ENCODE results near the gene TNFRSF14.
"Not testable (repeated sequence)": the region's sequence is repeated elsewhere in the genome, so short reads cannot be mapped to it uniquely, and the experiment has no call there.

The TNFRSF14 gene

DNA sequence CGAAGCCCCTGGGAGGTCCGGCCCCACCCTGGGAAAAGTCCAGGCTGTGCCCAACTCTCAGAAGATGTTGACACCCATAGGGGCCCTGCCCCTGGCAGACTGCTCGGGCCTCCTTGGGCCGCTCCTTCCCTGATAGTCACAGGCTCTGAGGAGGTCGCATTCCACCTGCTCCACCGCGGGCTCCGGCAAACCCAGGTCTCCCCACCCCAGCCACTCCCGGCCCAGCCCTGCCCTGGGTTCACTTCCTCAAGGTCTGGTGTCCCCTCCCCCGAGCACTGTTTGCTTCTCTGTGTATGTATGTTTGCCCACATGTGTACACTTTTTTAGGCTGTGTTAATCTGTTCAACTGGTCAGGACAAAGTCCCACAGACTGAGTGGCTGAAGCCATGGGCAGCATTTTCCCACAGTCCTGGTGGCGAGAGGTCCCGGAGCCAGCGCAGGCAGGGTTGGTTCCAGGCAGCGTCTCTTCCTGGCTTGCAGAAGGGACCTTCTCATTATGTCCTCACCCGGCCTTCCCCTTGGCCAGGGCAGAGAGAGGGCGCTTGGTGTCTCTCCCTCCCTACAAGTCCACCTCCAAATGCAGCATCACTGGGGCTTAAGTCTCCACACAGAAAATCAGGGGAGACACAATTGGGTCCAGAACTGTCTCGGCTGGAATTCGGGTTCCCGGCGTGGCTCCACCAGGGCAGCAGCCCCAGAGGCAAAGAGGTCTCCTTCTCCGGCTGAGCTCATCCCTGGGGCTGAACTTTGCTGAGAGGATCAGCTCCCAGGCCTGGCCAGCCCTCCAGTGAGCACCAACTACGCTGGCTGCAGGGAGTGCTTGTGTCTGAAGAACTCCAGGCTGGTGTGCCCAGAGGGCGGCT lies 19.9 kb downstream of the TNFRSF14 start:
- Mint-ChIP-seq H3K27me3 (no peaks in the 10 kb centered on the region), H3K4me3 (peak overlapping the region; percentile 92), H3K27ac (peak overlapping the region; percentile 92), H3K9me3 (peaks cover 15% of the 10 kb centered on the region), H3K36me3 (peaks cover 18% of the 10 kb centered on the region), H3K4me1 (peaks cover 74% of the 10 kb centered on the region)
- no peak for ATAC-seq

DNA sequence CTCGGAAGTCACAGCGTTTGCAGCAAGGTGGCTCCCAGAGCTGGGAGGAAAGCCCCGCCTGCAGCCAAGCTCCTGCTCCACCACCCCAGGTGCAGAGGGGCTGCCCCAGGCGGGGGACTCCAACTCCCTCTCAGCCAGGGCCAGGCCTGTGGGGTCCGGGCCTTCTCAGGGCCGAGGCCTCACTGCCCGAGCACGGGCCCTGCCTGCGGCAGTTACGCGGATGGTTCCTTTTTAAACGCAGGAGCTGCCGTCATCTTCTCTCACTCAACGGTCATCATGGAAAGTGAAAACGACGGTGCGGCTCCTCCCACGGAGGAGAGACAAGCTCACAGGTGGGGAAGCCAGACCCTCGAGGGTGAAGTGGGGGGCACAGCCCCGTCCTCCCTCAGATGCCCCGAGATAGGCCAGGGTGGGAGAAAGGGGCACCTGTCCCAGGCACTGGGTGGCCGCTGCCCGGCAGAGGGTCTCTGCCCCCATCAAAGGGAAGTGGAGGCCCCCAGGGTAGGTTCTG lies 21.4 kb downstream of the TNFRSF14 start:
- ATAC-seq = peak; percentile 68
- Mint-ChIP-seq H3K36me3 (peaks cover 25% of the 10 kb centered on the region), H3K4me1 (peaks cover 90% of the 10 kb centered on the region), H3K9me3 (peaks cover 17% of the 10 kb centered on the region), H3K27ac (peak overlapping the region; percentile 92), H3K4me3 (peak overlapping the region; percentile 92)
- not testable (repeated sequence) for H3K27me3 Mint-ChIP-seq

DNA sequence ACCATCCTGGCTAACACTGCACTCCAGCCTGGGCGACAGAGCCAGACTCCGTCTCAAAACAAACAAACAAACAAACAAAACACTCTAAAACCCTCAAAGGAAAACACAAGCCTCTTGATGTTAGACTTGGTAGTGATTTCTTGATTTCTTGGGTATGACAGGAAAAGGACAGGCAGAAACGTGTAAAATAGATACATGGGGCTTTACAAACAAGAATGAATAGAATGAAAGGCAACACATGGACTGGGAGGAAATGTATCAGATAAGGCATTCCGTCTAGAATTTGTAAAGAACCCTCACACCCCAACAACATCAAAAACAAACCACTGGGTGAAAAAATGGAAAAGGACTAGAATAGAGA lies 22.6 kb downstream of the TNFRSF14 start:
- Mint-ChIP-seq H3K27me3 (no peaks in the 10 kb centered on the region), H3K9me3 (peaks cover 8% of the 10 kb centered on the region), H3K4me3 (peak overlapping the region; percentile 92), H3K36me3 (peaks cover 23% of the 10 kb centered on the region), H3K27ac (peak overlapping the region; percentile 92), H3K4me1 (peaks cover 90% of the 10 kb centered on the region)
- no peak for ATAC-seq

DNA sequence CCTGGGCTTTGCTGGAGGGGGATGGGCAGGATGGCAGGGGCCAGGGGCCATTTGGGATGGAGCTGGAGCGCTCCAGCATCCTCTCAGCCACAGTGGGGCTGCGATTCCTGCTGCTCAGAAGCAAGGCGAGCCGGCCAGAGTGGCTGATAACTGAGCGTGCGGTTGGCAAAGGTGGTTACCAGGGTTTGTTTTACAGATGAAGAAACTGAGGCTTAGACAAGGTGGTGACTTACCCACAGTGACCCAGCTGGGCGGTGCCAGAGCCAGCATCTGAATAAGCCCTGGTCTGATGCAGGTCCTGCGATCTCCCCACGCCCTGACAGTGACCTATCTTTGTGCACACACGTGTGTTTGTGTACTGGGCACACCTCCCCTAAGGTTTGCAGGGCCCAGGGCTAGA lies 24.5 kb downstream of the TNFRSF14 start:
- peaks cover 4% of the 10 kb centered on the region for H3K9me3 Mint-ChIP-seq
- peaks cover 20% of the 10 kb centered on the region for H3K36me3 Mint-ChIP-seq
- no peaks in the 10 kb centered on the region for H3K27me3 Mint-ChIP-seq
- peak overlapping the region; percentile 85 for H3K27ac Mint-ChIP-seq
- peak overlapping the region; percentile 9 for H3K4me3 Mint-ChIP-seq
- peaks cover 97% of the 10 kb centered on the region for H3K4me1 Mint-ChIP-seq
- ATAC-seq = no peak

DNA sequence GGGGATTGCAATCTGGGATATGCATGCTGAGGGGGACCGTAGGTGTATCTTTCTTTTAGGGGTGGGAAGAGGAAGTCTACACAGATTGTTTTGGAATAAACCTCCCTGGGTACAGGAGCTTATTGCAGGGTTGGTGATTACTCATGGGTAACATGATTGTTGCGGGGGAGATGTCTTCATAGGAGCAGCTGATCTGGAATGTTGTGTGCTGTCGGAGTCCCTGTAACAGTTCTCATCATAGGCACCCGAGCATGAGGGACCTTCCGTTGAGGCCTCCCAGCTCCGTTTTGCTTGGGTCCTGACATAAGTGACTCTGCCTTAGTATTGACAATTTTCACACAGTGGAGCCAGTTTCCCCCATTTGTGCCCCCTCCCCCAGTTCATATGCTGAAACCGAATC lies 26.2 kb downstream of the TNFRSF14 start:
- H3K27me3 Mint-ChIP-seq = no peaks in the 10 kb centered on the region
- peaks cover 83% of the 10 kb centered on the region for H3K4me1 Mint-ChIP-seq
- peaks cover 4% of the 10 kb centered on the region for H3K9me3 Mint-ChIP-seq
- H3K27ac Mint-ChIP-seq = peak overlapping the region; percentile 85
- peaks cover 20% of the 10 kb centered on the region for H3K36me3 Mint-ChIP-seq
- no peak overlapping the region for H3K4me3 Mint-ChIP-seq
- no peak for ATAC-seq

DNA sequence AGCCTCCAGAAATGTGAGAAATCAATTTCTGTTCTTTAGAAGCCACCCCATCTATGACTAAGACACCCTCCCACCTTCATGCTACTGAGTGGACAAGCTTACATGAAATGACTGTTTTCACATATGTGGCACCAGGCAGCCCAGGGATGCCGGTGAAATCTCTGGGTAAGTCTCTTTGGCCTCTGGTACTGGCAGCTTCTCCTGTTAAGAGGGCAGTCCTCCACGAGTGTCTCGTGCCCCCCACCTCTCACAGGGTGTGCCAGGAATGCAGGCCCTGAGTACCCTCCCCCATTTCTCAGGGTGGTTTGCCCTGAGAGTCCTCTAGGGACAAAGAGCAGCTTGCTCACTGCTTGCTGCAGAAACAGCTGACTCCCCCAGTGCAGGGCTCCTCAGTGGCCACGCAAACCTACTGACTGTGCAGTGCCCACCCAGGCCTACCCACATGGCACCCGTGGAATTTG lies 27.2 kb downstream of the TNFRSF14 start:
- Mint-ChIP-seq H3K4me1 (peaks cover 78% of the 10 kb centered on the region), H3K27me3 (no peaks in the 10 kb centered on the region), H3K27ac (peak overlapping the region; percentile 85), H3K9me3 (peaks cover 4% of the 10 kb centered on the region), H3K36me3 (peaks cover 20% of the 10 kb centered on the region), H3K4me3 (no peak overlapping the region)
- no peak for ATAC-seq

DNA sequence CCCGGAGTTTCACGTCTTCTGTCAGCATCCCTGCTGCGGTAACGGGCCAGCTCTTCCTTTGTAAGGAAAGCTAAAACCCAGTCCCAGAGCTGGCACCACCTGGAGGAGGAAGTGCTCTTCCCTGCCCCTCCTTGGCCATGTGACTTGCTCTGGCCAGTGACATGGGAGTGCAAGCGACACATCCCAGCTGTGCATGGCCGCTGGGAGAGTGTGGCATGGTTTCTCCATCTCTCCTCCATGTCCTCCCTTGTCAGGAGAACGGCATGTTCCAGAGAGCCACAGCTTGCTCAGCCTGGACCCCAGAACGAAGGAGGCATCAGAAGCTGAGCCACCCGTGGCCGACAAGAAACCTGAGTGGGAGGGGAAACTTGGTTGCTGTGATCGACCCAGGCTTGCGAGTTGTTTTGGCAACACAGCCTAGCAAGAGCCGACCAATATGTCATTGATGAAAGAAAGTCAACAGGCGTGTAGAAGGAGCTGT lies 27.7 kb downstream of the TNFRSF14 start:
- Mint-ChIP-seq H3K9me3 (peaks cover 4% of the 10 kb centered on the region), H3K27ac (peak overlapping the region; percentile 85), H3K4me3 (peak overlapping the region; percentile 90), H3K4me1 (peaks cover 73% of the 10 kb centered on the region), H3K27me3 (no peaks in the 10 kb centered on the region), H3K36me3 (peaks cover 16% of the 10 kb centered on the region)
- no peak for ATAC-seq

DNA sequence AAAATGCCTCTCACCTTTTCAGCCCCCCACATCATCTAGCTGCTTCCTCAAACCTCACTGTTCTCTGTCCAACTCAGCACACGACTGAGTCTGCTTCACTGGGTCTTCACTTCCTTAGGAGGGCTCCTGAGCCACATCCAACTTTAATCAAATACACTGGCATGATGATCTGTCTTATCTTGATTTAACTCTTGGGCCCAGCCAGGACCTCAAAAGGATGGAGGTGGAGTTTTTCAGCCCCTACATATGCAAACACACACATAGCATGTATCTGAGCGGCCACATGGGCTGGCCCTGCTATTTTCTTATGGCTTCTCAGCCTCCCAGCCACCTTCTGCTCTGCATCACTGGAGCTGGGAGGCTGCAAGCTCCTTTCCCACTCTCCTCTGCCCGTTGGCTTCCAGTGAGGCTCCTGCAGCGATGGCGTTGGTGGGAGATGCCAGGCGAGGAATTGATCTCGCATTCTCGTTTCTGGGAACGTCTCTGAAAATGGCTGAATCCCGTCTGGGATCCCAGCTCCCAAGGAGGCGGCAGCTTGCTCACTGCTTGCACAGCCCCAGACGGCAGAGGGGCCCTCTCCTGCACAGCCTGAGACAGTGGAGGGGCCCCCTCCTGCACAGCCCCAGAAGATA lies 28.6 kb downstream of the TNFRSF14 start:
- Mint-ChIP-seq H3K4me1 (peaks cover 64% of the 10 kb centered on the region), H3K27ac (peak overlapping the region; percentile 85), H3K9me3 (peaks cover 4% of the 10 kb centered on the region), H3K36me3 (peaks cover 15% of the 10 kb centered on the region), H3K27me3 (no peaks in the 10 kb centered on the region), H3K4me3 (peak overlapping the region; percentile 90)
- ATAC-seq = no peak

DNA sequence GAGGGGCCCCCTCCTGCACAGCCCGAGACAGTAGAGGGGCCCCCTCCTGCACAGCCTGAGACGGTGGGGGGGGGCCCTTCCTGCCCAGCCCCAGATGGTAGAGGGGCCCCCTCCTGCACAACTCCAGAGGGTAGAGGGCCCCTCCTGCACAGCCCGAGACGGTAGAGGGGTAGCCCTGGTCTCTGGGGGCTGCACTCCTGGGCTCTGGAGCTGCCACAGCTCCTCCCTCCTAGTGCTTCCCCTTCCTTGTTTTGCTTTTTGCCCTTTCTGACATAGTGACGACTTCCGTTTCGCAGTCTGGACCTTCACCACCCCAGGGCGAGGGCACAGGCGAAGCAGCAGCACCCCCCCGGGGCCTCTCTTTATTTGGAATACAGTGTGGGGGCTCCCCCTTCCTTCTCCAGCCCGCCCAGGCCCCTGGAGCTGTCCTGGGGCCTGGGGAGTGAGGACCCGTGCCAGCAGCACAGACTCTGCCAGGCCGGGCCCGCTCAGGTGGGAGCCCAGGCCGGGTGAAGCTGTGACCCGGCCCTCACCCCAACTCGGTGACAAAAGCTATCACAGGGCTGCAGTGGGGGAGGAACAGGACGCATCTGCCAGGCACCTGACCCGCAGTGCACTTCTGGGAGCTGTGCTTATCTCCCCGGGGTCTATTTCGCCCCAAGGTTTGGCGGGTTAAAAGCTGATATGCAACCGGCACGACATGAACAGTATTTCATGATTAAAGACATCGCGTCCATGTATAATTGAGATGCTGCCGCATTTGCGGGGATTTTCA lies 29.3 kb downstream of the TNFRSF14 start:
- H3K9me3 Mint-ChIP-seq = peaks cover 4% of the 10 kb centered on the region
- peak; percentile 79 for ATAC-seq
- H3K27me3 Mint-ChIP-seq = no peaks in the 10 kb centered on the region
- peak overlapping the region; percentile 85 for H3K27ac Mint-ChIP-seq
- peaks cover 58% of the 10 kb centered on the region for H3K4me1 Mint-ChIP-seq
- H3K4me3 Mint-ChIP-seq = peak overlapping the region; percentile 90
- H3K36me3 Mint-ChIP-seq = peaks cover 13% of the 10 kb centered on the region

DNA sequence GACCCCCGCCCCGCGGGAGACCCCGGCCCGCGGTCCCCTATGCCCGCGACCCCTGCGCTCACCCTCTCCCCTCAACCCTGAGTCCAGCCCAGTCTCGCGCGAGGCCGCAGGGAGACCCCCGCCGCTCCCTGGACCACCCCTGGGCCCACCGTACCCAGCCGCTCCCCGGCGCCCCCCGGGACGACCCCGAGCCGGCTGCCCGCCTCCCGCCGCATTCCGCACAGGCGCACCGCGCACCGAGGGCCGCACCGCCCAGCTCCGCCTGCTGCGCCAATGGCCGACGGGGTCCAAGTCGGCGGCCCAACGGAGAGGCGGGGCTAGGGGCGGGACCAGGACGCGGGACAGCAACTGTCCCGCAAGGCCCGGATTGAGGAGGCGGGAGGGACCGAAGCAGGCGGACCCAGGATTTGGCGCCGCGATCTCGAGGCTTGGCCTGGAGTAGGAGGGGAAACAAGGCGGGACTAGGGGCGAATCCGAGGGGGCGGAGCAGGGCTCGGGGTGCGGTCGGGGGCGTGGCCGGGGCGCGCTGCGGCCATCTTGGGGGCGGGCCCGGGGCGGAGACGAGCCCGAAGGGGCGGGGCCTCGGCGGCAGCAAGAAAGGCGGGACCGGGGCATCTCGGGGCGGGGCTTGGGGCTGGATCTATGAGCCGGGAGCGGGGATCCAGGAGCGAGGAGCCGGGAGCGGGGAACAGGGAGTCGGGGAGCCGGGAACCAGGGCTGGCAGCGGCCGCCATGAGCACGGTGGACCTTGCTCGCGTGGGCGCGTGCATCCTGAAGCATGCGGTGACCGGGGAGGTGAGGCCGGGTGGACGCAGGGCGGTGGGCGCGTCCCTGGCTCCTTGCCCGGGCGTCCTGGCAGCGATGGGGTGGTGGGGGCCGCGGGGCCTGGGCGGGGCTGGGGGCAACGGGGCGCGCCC lies 30.2 kb downstream of the TNFRSF14 start, which contains the start of gene PRXL2B:
Gene PRXL2B, plus strand, starts transcription at position 624 of the 917 bp plus-strand sequence. Its CDS starts 109 bp downstream, at position 733.
- Mint-ChIP-seq H3K27ac (peak within 1 kb of the TSS; percentile 85), H3K36me3 (peaks cover 11% of the 10 kb centered on the region), H3K27me3 (no peaks in the 10 kb centered on the region), H3K9me3 (peaks cover 3% of the 10 kb centered on the region), H3K4me1 (peaks cover 49% of the 10 kb centered on the region), H3K4me3 (peak within 1 kb of the TSS; percentile 90)
- ATAC-seq = peak; percentile 86

DNA sequence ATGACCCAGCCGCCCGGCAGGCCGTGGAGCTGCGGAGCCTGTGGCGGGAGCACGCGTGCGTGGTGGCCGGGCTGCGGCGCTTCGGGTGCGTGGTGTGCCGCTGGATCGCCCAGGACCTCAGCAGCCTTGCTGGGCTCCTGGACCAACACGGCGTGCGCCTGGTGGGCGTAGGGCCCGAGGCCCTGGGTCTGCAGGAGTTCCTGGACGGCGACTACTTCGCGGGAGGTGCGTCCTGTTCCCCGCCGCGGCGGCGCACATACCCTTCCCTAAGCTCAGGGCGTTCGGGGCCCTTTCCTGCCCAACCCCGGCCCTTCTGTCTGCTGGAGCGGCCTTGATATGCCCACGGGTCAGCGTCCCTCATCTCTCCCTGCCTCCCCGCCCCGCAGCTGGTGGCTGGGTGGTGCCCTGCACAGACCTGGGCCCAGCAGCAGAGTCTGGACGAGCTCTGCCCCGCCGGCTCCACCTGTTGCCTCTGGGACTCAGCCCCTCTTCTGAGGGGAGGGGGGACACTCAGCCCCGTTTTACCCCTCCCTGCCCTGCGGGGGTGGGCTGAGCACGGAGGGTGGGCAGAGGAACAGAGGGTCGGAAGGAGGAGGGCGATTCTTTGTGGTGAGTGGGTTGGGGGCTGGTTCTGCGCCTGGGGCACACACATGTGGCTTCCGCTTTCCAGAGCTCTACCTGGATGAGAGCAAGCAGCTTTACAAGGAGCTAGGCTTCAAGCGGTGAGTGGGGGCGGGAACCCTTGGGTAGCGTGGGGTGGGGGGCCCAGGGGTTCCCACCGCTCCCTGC lies 31.1 kb downstream of the TNFRSF14 start:
- Mint-ChIP-seq H3K36me3 (peaks cover 5% of the 10 kb centered on the region), H3K4me1 (peaks cover 40% of the 10 kb centered on the region), H3K4me3 (peak overlapping the region; percentile 80), H3K27me3 (no peaks in the 10 kb centered on the region), H3K27ac (peak overlapping the region; percentile 85), H3K9me3 (no peaks in the 10 kb centered on the region)
- ATAC-seq = no peak

DNA sequence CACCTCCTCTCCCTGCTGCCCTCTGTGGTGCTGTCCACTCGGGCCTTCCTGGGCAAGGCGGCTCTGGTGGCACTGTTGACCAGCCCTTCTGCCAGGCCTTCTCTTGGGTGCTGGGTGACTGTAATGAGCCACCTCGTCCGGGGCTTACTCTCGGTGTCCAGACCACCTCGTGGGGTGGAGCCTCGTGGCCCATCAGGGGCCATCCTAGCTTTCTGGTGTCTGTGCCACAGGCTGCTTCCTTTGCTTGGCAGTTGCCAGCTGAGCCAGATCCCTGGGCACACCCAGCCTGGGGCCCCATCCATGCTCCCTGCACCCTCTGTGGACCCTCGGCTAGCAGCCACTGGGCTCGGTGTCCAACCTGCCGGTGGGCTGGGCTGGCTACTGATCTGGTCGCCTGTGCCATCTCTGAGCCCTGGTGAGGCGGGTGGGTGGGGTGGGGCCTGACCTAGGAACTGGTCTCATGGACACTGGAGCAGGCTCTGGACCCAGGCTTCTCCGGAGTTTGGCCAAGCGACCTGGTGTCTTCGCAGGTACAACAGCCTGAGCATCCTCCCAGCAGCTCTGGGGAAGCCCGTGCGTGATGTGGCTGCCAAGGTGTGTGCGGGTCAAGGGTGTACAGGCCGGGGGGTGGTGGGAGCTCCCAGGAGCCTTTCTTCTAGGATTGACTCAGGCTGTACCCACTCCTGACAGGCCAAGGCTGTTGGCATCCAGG lies 31.8 kb downstream of the TNFRSF14 start:
- ATAC-seq = no peak
- H3K27me3 Mint-ChIP-seq = peaks cover 6% of the 10 kb centered on the region

More for the DNA sequence above, 31.8 kb downstream of the TNFRSF14 start:
- peaks cover 38% of the 10 kb centered on the region for H3K4me1 Mint-ChIP-seq
- H3K4me3 Mint-ChIP-seq = peak overlapping the region; percentile 80
- H3K36me3 Mint-ChIP-seq = peaks cover 5% of the 10 kb centered on the region
- peak overlapping the region; percentile 85 for H3K27ac Mint-ChIP-seq
- H3K9me3 Mint-ChIP-seq = no peaks in the 10 kb centered on the region

Data from stimulated activated memory B cell treated with anti-CD40 and anti-IgM and Interleukin-4, amounts not matched to agents 10 μg/mL and 1 μg/mL and 100 μg/mL, for 72 hours (primary cell).